Uterus (tissue), 4 donors: ENCODE results near the gene RABGAP1L. TPM values are rescaled to one million over a fixed set of nuclear protein-coding genes. Genes with fewer than 3 reads are reported as not detected.

Experiments used
- DNase-seq, 2 donors: peaks; one replicate each; pipeline ENCODE4 v3.0.0-alpha.2; 2019 to 2020
- H3K27ac ChIP-seq, 2 donors: fragments of 200-600 bp; sonication (generic); 1 replicate in 1 of 2; 2 replicates in 1 of 2; pipeline ENCODE4 v1.5.1; 2016 to 2018
- H3K27me3 ChIP-seq, 2 donors: fragments of 200-600 bp; sonication (generic); one replicate each; pipeline ENCODE4 v1.5.1; 2018 to 2019; ENCODE audit warnings: control low read depth in 1 of 2
- H3K36me3 ChIP-seq, 2 donors: fragments of 200-600 bp; sonication (generic); one replicate each; pipeline ENCODE4 v1.5.1; 2019; ENCODE audit warnings: control low read depth in 1 of 2
- H3K4me1 ChIP-seq, 2 donors: fragments of 200-600 bp; sonication (generic); one replicate each; pipeline ENCODE4 v1.5.1; 2018 to 2019; ENCODE audit warnings: control low read depth in 1 of 2
- H3K4me3 ChIP-seq, 2 donors: fragments of 200-600 bp; sonication (generic); 1 replicate in 1 of 2; 2 replicates in 1 of 2; pipeline ENCODE4 v1.5.1; 2018 to 2019; ENCODE audit warnings: mild to moderate bottlenecking in 1 of 2
- H3K9me3 ChIP-seq, 2 donors: fragments of 200-600 bp; sonication (generic); one replicate each; pipeline ENCODE4 v1.5.1; 2019; ENCODE audit warnings: control low read depth in 1 of 2
- POLR2A ChIP-seq, 2 donors: fragments of 450-650 bp; IDR thresholded peaks; one replicate each; pipeline ENCODE4 v1.6.1; 2016; ENCODE audit warnings: antibody characterized with exemption in 2 of 2, mild to moderate bottlenecking in 1 of 2, moderate library complexity in 1 of 2
- intact Hi-C: fragments of 100-400 bp; cut with DNase I; formaldehyde crosslinking; loops from one replicate; pipeline ENCODE4 v1.15.1; 2023; ENCODE audit warnings: low total_unique reads
- total RNA-seq, 4 donors: library from RNA; depleted of rRNA in 3 of 4; stranded (reverse); fragments of >200 nt in 3 of 4; gene quantifications; one replicate each; pipeline versions ENCODE4 v1.1.0 to v1.2.4, GENCODE V29; 2014 to 2023
- TF ChIP-seq, protein P1 (sequence below), 4 experiments: fragments of 200-600 bp in 2 of 4; fragments of 450-650 bp in 2 of 4; sonication (generic) in 2 of 4; IDR thresholded peaks; one replicate each; pipeline ENCODE4 v1.5.1; 2016 to 2019; ENCODE audit warnings: antibody characterized with exemption in 4 of 4, mild to moderate bottlenecking in 2 of 4, moderate library complexity in 1 of 4
- donor health status: DM: yes; HTN: yes; CAD: no.

The RABGAP1L gene
- total RNA-seq, 4 donors from 2014 or later = 19.1 to 93.7 (median 35.1) TPM

DNA sequence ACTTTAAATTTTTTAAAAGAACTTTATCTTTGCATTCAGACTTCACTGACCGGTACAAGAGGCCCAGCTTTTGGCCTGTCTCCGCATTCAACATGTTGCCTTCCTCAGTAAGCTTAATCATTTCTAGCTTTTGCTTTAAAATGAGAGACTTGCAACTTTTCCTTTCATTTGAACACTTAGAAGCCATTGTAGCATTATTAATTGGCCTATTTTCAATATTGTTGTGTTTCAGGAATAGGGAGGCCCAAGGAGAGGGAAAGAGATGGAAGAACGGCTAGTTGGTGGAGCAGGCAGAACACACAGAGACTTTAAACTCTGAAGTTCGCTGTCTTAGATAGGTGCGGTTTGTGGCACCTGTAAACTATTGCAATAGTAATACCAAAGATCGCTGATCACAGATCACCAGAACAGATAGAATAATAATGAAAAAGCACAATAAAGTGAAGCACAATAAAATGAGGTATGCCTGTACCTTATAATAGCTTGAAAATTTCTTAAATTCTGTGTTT, 31.4 kb downstream of the RABGAP1L start:
- Histone ChIP-seq H3K36me3 (no peaks in the 10 kb centered on the region), H3K4me1 (no peaks in the 10 kb centered on the region), H3K27ac (no peak overlapping the region), H3K4me3 (no peak overlapping the region), H3K27me3 (no peaks in the 10 kb centered on the region), H3K9me3 (no peaks in the 10 kb centered on the region)
- no peak for DNase-seq
- intact Hi-C loops = no loop called here
- TF ChIP-seq POLR2A (IDR thresholded peaks at IDR 0.05) = no peak
- TF ChIP-seq, protein P1, sequence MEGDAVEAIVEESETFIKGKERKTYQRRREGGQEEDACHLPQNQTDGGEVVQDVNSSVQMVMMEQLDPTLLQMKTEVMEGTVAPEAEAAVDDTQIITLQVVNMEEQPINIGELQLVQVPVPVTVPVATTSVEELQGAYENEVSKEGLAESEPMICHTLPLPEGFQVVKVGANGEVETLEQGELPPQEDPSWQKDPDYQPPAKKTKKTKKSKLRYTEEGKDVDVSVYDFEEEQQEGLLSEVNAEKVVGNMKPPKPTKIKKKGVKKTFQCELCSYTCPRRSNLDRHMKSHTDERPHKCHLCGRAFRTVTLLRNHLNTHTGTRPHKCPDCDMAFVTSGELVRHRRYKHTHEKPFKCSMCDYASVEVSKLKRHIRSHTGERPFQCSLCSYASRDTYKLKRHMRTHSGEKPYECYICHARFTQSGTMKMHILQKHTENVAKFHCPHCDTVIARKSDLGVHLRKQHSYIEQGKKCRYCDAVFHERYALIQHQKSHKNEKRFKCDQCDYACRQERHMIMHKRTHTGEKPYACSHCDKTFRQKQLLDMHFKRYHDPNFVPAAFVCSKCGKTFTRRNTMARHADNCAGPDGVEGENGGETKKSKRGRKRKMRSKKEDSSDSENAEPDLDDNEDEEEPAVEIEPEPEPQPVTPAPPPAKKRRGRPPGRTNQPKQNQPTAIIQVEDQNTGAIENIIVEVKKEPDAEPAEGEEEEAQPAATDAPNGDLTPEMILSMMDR (IDR thresholded peaks at IDR 0.05) = no peak

DNA sequence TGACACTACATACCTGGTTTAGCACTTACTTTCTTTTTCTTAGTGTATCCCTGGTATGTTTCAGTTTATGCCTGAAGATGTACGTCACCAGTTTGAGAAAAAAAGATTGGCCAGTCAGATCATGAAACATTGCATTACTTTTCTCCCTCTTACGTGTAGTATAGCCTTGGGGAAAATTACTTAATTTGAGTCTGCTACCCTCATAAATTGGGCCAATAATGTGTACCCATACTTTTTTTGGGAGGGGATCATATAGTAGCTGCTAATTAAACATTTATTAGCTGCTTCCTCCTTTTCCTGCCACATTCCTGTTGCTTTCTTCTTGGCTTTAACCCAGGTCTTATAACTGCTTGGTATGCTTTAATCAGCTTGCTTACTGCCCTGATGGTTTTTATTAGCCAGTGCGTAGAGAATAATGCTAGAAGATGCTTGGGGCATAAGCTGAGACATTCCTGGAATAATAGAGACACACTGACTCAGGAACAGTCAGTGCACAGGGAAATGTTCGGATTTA, 32.1 kb downstream of the RABGAP1L start:
- Histone ChIP-seq H3K4me1 (no peaks in the 10 kb centered on the region), H3K27me3 (no peaks in the 10 kb centered on the region), H3K9me3 (no peaks in the 10 kb centered on the region), H3K27ac (no peak overlapping the region), H3K36me3 (no peaks in the 10 kb centered on the region), H3K4me3 (no peak overlapping the region)
- TF ChIP-seq, protein P1 (IDR thresholded peaks at IDR 0.05) = no peak
- TF ChIP-seq POLR2A (IDR thresholded peaks at IDR 0.05) = no peak
- no peak for DNase-seq
- intact Hi-C loops = no loop called here

DNA sequence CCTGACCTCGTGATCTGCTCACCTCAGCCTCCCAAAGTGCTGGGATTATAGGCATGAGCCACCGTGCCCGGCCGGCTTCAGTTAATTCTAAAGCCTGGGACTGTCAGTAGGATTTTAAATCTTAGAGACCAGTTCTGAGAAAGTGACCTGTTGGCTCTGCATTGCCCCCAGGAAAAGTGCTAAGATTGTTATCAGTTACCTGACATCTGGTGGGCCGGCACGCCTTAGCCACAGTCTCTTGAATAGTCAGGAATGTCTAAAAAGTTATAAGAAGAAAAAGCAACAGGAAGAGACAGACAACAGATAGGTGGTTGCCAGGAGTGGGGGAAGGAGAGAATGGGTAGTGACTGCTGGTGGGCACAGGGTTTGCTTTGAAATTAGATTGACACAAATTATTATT, 35.1 kb downstream of the RABGAP1L start:
- H3K36me3 ChIP-seq = no peaks in the 10 kb centered on the region
- no peak for TF ChIP-seq POLR2A (IDR thresholded peaks at IDR 0.05)
- TF ChIP-seq, protein P1 (IDR thresholded peaks at IDR 0.05) = no peak

DNA sequence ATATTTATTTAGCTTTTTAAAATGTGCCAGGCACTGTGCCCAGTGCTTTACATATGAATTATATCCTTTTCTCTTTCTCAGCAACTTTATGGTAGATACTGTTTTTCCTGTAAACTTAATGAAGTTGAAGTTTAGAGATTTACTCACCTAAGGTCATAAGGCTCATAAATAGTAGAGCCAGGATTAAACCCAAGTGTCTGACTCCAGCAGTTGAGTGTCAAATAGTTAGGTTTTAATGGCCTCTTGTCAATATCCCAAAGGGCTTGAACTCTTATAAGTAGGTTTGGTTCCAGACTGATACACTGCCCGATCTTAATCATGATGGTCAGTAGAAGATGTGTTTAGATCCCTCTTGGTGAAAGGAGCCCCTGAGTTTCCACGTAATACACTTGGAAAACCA, 37.8 kb downstream of the RABGAP1L start:
- no peak for DNase-seq
- Histone ChIP-seq H3K4me3 (no peak overlapping the region), H3K27me3 (no peaks in the 10 kb centered on the region), H3K4me1 (no peaks in the 10 kb centered on the region), H3K27ac (no peak overlapping the region), H3K9me3 (no peaks in the 10 kb centered on the region), H3K36me3 (no peaks in the 10 kb centered on the region)
- intact Hi-C loops = no loop called here
- TF ChIP-seq, protein P1 (IDR thresholded peaks at IDR 0.05) = no peak
- no peak for TF ChIP-seq POLR2A (IDR thresholded peaks at IDR 0.05)

More for the DNA sequence above, 35.1 kb downstream of the RABGAP1L start:
- H3K27me3 ChIP-seq = no peaks in the 10 kb centered on the region
- intact Hi-C loops = no loop called here
- no peaks in the 10 kb centered on the region for H3K9me3 ChIP-seq
- H3K4me3 ChIP-seq = no peak overlapping the region
- no peak overlapping the region for H3K27ac ChIP-seq
- no peak for DNase-seq
- no peaks in the 10 kb centered on the region for H3K4me1 ChIP-seq

DNA sequence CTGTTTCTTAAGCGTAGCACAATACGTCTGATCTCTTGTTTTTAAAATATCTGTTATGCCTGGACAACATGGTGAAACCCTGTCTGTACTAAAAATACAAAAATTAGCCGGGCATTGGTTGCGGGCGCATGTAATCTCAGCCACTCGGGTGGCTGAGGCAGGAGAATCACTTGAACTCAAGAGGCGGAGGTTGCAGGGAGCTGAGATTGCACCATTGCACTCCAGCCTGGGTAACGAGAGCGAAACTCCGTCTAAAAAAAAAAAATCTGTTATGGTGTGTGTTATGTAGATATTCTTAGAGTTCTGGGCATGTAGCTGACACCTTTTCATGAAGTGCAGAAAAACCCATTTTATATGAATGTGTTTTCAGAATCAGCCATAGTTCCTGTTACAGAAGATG, 38.2 kb downstream of the RABGAP1L start:
- Histone ChIP-seq H3K36me3 (no peaks in the 10 kb centered on the region), H3K4me3 (no peak overlapping the region), H3K27me3 (no peaks in the 10 kb centered on the region), H3K9me3 (no peaks in the 10 kb centered on the region), H3K4me1 (no peaks in the 10 kb centered on the region), H3K27ac (no peak overlapping the region)
- TF ChIP-seq POLR2A (IDR thresholded peaks at IDR 0.05) = no peak
- TF ChIP-seq, protein P1 (IDR thresholded peaks at IDR 0.05) = no peak
- intact Hi-C loops = no loop called here
- DNase-seq = no peak
